CD4-positive, alpha-beta T cell treated with Interleukin-12 subunit alpha and Interleukin-12 subunit beta, for 1 hour (primary cell): ENCODE measurements around the gene LGALS9.
"Not testable (repeated sequence)": the region's sequence is repeated elsewhere in the genome, so short reads cannot be mapped to it uniquely, and the experiment has no call there.

Experiments used
- DNase-seq: peaks from one replicate; pipeline ENCODE4 v3.0.0-alpha.2; 2020

Gene LGALS9

DNA sequence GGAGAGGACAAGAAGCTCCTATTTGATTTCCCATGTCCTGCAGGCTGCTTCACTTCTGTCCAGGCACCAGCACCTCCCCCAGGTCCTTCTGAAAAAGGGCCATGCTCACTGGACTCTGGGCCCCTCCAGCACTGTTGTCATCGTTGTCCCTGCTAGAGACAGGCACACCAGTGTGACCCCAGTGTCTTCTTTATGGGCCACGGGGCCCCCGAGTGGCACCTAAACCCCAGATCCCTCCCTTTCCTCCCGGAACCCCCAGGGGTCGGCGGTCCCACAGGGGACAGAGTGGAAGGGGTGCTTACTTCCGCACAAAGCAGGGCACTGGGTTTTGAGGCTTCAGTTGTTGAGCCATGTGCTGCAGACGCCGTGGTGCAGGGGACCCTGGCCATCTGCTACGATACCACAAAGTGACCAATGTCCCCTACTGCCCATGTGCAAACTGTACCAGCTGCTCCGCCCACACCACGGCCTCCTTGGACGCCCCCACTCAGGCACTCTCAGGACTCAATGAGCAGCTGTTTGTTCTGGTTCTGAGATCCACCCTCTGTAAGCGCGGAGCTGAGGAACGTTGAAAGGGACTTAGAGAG is 24.6 kb downstream of the LGALS9 start:
- DNase-seq, result not testable (repeated sequence)

DNA sequence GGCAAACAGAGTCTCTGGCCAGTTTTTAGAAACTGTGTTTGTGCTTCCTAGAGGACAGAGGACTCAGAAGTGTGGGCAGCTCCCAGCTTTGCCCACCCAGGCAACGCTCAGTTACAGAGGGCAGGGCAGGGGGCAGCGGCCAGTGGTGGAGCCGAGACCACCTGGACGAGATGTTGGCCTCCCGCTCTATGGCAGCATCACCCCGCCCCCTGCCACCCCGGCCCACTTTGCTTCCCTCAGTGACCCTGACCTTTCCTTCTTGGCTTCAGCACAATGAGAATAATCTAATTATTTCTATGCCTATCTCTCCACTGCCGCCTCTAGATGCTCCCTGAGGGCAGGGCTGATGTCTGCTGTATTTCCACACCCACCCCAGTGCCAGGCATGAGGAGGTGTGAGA is 25.6 kb downstream of the LGALS9 start:
- DNase-seq, result not testable (repeated sequence)

DNA sequence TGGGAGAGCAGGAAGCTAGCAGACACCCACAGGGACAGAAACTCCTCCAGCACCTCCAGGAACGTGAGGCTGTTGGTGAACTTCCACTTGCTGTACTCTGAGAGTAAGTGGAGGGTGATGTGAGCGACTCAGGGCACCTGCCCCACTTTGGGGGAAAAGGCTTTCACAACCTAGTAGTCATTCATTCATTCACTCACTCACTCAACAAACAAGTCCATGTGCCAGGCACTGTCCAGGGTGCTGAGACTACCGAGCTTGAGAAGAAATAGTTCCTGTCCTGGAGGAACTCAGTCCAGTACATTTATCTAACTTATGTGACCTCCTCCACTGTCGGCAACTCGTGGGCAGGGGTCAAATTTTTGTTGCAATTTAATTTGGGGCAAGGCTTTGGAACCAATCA is 26.6 kb downstream of the LGALS9 start:
- DNase-seq, result no peak

DNA sequence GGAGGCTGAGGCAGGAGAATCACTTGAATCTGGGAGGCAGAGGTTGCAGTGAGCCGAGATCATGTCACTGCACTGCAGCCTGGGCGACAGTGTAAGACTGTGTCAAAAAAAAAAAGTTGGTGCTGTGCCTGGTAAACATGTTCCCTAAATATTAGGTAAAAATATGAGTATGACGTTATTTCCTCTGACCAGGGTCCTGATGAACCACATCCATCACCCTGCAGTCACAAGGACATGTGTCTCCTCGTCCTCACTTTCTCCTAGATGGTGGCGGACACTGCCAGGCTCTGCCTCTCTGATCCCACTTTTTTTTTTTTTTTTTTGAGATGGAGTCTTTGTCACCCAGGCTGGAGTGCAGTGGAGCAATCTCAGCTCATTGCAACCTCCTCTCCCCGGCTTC is 28.7 kb downstream of the LGALS9 start:
- no peak for DNase-seq

DNA sequence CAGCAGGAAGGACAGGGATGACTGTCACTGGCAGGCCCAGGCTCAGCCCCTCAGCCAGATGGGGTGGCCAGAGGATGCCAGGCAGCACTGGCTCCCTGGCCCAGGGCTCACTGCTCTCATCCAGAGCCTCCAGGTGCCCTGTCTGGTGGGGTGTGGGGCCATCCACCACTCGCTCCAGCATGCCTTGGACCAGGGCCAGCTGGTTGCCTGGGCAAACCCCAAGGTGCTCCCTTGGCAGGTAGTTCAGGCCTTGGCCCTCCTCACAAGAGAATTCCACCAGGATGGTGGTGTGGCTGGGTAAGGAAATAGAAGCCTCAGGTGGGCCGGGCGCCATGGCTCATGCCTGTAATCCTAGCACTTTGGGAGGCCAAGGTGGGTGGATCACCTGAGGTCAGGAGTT is 29.4 kb downstream of the LGALS9 start:
- DNase-seq, result no peak

DNA sequence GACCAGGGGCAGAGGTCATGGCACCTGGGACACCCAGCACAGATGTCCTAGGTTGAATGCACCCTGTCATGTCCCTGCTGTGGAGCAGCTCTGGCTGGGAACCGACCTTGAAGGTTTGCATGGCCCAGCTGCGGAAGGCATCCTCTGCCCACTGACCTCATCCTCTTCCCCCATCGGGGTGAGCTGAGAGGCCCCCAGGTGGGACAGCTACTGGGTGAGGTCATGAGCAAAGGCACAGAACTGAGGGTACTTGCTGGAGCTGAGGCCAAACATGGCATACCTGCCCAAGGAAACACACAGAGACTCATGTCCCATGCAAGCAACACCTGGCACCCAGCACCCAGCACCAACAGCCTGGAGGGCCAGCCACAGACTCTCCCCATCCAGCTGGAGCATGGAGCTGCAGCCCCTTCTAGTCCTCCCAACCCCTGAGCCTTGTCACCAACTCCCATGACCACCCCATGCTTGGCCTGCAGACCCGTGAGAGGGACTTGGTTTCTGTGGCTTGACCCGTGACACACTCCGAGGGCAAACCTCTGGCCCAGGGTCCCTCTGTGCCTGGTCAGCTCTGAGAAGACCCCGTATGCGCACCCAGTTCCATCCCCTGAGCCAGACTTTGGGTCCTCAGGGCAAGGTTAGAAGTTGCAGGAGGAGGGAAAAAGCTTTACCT is 33.1 kb downstream of the LGALS9 start:
- DNase-seq, result no peak

DNA sequence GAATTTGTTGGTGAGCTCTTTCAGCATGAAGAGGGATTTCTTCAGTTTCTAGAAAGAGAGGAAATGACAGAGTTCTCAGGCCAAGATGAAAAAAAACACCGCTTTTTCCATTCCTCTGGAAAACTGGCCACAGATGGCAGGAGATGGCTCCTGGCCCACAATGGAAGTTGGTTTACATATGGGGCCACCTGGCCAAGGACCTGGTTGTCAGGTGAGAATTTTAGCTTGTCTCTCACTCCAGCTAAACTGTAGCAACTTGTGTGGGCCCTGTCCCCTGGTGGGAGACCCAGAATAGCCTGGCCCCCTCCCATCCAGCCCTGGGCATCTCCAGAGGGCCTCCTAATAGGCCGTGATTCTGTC is 33.6 kb downstream of the LGALS9 start:
- no peak for DNase-seq

DNA sequence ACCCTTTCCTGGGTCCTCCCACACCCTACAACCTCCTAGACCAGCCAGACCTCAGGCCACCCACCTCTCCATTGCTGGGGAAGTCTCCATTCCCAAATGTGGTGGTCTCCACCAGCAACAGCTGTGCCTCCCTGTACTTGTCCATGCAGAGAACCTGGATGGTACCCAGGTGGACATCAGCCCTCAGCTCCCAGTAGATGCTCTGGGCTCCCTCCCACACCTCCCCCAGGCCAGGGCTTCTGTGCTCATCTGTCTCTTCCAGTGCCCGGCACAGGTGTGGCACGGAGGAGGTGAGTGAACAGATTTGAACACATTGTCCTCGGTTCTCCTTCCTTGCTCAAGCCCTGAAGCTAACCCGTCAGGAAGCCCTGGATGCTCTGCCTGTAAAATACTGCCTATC is 34.6 kb downstream of the LGALS9 start:
- no peak for DNase-seq

DNA sequence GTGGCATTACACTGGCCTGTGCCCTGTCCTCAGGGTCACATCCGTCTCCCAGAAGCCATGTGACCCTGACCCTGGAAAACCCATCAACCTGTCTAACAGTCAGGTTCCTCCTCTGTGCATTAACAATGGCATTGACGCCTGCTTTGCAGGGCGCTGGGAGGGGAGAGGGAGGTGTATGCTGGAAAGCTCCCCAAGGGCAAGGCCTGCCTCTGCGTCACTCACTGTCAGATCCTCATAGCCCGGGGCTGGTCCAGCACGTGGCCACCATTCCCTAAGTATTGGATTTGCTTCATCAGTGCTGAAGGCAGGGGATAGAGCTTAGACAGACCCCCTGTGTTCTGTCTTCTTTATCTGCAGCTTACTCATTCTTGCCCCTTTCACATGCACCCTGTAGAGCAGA is 35.3 kb downstream of the LGALS9 start:
- DNase-seq, result not testable (repeated sequence)

DNA sequence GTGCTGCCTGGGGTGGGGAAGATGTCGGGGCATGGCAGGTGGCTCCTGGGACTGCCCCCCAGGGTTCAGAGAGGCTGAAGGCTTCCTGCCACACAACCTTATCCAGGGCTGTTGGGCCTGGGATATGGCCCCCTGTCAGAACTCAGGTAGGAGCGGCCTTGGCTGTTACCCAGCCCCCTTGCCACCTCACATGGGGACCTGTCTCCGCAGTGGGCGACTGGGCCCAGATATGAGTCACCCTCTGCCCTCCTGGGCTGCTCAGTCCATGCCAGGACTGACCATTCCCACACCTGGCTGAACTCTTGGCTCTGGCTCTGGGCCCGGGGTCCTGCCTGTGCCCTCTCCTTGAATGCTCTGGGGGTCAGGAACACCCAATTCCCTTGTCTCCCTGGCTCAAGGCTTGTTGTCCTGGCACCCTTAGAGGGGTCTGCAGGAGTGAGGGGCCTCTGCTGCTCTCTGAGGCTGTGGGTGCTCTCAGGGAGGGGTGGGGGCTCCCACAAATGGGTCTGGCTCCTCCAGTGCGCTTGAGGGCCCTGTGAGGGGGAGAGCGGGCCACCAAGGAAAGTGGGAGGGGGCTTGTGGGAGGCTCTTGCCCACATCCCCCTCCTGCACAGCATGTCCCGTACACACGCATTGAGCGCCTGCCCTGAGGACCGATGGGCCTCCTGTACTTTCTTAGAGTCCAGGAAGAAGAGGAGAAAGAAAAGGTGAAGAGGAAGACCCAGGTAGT is 36.0 kb downstream of the LGALS9 start:
- DNase-seq, result no peak

DNA sequence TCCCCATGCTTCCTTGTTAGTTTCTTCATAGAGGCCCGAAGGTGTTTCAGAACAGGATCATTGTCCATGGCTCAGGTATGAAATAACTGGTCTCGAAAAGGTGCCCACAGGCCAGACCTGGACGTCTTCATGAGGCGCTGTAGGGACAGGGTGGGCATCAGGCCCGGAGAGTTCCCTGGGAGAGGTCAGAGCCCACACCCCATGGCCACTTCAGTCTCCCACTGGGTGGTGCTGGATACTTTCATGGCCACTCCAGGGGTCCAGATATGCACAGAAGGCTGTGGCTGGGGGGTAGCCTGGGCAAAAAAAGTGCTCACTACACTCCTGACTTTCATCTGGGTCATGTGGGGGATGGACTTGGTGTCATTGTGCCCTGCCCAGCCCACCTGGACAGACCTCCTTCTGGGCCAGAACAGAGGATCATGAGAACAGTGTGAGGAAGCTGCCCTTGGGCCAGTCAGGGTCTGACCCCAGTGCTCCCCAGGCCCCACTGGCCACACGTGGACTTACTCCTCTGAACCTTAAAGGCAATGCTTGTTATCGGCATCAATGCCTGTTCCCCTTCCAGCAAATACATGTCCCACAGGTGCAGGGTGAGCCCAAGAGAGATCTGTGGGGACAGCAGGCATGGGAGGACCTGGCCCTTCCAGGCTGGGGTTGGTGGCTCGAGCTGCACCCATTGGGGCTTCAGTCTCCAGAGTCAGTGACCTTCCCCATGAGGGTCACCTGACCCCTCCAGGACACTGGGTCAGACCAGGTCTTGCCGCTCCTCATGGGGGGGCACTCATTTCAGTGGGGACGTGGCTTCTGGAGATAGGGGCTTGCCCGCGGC is 36.9 kb downstream of the LGALS9 start:
- no peak for DNase-seq

DNA sequence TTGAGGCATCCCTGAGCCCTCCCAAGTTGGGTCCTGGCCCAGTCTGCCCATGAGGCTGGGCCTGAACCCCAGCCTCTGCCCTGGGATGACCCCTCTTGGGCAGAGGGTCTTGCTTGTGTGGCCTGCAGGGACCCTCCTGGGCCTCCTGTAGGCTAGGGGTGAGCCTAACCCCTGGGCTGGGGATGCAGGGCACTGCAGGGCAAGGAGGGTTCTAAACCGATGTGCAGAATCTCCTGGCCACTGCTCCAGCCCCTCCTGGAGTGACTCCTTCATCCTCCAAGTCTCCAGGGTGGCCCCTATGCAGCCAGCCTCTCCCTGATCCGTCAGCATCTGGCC is 37.5 kb downstream of the LGALS9 start:
- no peak for DNase-seq

DNA sequence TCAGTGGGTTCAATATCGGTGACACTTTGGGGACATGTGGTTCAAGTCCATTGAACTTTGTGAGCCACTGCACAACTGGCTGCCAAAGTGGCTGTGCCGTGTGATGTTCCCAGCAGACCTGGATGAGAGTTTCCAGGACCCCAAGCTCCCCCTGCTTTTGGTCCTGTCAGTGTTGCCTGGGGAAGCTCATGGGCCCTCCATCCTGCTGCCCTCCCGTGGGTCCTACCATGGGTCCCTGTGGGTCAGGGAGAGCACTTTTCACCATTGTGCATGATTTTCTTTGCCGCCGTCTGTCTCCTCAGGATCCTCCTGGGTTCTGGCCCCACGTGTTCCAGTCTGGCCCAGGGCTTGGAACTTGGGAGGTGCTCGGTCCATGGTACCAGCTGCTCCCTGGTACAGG is 38.1 kb downstream of the LGALS9 start:
- DNase-seq, result no peak

DNA sequence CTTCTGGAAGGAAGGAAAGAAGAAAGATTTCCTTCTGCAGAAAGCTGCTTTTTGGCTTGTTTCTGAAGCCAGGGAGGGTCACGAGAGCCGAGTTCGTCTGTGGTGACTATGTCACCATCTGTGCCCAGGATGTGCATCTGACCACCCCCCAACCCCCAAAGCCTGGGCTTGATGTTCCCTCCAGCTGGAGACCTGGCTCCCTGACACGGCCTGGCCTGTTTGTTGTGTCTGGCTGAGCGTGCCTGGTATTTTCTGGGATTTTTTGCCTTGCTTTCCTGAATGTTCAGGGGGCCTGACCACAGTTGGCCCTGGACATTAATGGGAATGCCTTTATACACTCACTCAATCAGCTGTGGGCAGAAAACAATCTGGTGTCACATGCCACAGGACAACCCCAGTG is 38.9 kb downstream of the LGALS9 start:
- no peak for DNase-seq

DNA sequence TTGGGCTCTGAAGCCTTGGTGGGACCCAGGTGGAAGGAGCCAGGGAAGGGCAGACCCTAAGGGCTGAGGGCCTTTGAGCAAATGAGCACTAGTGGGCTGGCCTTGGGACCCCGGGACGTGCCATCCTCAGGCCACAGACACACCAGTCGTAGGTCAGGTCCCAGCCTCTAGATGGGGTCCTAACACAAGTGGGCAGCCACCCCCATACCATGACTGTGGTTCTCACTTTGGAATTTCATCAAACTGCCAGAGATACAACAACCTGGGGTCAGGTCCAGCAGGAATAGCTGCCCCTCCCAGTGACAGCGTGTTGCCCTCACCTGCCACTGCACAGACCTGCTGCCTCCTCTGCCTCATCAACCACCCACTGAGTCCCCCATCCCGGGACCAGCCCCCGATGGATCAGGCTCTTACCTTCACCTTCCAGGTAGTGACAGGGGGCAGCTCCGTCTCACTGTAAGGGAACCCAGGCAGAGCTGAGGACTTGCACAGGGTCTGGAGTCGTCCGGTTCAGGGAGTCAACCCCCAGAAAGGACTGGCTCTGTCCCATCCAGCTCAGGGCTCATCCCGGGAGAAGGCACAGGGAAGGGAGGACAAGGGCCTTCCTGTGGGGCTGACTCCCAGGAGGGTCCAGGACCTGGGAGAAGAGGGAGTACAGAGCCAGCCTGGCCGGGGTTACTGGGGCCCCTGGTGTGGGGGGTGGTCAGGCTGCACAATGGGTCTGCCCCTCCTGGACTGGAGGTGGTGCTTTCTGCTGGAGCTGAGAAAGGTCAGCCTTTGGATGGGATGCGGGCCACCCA is 40.0 kb downstream of the LGALS9 start:
- DNase-seq, result no peak

DNA sequence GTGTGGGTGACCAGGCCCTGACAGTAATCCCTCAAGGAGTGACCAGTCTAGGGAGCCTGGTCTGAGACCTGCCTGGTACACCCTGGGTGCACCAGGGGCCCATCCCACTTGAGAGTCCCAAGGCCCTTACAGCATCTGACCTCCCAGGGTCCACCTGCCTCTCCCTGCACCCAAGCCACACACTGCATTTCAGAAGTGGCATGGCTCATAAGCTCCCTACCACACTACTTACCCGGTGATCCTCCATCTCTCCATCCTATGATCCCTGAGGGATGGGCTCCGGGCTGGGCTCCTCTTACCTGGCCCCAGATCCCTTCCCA is 40.6 kb downstream of the LGALS9 start:
- no peak for DNase-seq

DNA sequence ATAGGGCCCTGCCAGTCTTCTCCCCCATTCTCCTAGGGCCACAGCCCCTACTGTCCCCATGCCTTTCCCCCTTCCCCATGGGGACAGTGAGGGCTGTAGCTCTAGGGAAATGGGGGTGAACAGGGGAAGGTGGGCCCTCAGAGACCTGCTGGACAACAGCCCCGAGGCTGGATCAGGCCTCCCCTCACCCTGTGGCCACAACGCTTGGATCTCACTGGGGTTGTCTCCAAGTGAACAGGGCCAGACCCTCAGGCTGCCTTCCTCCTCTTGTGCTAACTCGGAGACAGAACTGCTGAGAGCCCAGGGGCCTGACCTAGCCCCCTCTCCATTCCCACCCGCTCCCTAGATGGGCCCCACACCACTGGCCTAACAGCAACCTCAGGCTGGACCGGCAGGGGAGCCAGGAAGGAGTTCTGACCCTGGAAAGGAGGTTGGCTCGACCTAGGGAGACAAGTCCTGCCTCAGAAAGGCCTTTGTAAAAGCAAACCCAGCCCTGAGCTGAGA is 41.0 kb downstream of the LGALS9 start:
- not testable (repeated sequence) for DNase-seq

DNA sequence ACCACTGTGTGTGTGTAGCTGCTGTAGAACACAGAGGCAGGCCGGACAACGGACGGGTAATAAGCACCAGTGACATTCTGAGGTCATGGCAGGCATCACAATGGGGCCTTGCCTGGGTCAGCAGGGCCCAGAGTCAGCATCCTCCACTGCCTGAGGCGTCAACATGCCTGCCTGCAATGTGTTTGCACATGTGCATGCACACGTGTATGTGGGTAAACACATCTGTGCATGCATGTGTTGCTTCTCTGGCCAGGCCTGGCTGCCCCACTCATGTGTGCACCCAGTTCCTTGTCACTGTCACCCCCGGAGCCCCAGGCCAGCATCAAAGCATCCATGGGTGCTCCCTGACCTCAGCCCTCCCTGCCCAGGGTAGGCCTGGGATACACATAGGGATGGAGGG is 43.3 kb downstream of the LGALS9 start:
- no peak for DNase-seq

DNA sequence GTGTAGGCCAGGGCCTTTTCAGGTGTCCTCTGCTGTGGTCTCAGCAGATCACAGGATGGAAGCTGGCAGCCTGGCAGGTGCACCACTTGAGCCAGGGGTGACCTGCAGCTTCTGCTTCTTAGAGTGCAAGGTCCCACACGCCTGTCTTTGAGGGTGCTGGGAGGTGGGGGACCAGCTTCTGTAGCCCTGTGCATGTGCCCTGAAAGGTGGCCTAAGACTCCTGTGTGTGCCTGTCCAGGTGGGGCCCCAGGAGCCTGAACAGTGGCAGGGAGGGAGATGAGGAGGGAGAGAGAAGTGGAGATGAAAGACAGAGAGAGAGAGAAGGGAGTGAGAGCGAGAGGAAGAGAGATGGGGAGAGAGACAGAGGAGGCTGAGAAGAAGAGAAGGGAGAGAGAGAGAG is 46.2 kb downstream of the LGALS9 start:
- DNase-seq, result no peak

DNA sequence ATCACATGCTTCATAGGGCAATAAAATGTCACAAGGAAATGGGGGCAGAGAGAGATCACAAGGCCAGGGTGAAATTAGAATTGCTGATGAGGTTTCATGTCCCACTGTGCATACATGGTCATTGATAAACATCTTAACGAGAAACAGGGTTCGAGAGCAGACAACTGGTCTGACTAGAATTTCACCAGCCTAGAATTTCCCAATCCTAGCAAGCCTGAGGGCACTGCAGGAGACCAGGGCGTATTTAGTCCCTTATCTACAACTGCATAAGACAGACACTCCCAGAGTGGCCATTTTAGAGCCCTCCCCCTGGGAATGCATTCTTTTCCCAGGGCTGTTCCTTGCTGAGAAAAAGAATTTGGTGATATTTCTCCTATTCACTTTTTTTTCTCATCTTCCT is 55.3 kb downstream of the LGALS9 start:
- not testable (repeated sequence) for DNase-seq

DNA sequence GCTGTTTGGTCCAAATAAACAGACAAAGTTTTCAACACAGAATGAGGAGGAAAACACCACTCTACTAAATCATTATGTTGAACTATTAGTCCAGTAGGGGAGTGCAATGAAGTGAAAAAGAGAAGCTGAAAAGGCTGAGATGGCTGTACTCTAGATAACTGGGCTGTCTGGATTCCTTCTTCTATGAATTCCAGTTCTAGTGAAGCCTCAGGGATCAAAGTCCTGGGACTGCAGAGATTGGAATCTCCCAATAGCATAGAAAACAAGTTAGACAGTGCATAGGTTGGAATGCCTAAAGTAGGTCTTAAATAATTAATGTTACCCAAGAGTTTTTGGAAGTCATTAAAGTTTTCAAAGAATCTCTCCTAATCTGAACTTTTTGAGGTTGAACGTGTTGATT is 59.9 kb downstream of the LGALS9 start:
- DNase-seq, result no peak

DNA sequence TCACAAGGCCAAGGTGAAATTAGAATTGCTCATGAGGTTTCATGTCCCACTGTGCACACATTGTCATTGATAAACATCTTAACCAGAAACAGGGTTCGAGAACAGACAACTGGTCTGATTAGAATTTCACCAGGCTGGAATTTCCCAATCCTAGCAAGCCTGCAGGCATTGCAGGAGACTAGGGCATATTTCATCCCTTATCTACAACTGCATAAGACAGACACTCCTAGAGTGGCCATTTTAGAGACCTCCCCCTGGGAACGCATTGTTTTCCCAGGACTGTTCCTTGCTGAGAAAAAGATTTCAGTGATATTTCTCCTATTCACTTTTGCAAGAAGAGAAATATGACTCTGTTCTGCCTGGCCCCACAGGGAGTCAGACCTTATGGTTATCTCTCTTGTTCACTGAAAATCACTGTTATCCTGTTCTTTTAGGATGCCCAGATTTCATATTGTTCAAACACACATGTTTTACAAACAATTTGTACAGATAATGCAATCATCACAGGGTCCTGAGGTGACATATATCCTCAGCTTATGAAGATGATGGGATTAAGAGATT is 64.3 kb downstream of the LGALS9 start:
- not testable (repeated sequence) for DNase-seq
